HL-60/S4 (cell line): ENCODE data around the gene TRIM17.

ENCODE experiments used
- in situ Hi-C: fragments of 300-500 bp; cut with MboI; formaldehyde crosslinking; loops from 2 replicates; pipeline ENCODE4 v1.14.3; 2022; ENCODE audit warnings: low sequenced_read_pairs

Gene TRIM17

DNA sequence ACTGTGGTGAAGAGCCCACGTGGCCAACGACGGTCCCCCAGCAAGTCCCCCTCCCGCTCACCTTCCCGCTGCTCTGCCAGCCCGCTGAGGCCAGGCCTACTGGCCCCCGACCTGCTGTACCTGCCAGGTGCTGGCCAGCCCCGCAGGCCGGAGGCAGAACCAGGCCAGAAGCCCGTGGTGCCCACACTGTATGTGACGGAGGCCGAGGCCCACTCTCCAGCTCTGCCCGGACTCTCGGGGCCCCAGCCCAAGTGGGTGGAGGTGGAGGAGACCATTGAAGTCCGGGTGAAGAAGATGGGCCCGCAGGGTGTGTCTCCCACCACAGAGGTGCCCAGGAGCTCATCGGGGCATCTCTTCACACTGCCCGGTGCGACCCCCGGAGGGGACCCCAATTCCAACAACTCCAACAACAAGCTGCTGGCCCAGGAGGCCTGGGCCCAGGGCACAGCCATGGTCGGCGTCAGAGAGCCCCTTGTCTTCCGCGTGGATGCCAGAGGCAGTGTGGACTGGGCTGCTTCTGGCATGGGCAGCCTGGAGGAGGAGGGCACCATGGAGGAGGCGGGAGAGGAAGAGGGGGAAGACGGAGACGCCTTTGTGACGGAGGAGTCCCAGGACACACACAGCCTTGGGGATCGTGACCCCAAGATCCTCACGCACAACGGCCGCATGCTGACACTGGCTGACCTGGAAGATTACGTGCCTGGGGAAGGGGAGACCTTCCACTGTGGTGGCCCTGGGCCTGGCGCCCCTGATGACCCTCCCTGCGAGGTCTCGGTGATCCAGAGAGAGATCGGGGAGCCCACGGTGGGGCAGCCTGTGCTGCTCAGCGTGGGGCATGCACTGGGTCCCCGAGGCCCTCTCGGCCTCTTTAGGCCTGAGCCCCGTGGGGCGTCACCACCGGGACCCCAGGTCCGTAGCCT, 56.8 kb downstream of the TRIM17 start:
- in situ Hi-C loops, result no loop called here

- in situ Hi-C loops, result no loop called here
Observed at GRCh38 chr1:228358764-228359612, 57.7 kb downstream of the TRIM17 start.

DNA sequence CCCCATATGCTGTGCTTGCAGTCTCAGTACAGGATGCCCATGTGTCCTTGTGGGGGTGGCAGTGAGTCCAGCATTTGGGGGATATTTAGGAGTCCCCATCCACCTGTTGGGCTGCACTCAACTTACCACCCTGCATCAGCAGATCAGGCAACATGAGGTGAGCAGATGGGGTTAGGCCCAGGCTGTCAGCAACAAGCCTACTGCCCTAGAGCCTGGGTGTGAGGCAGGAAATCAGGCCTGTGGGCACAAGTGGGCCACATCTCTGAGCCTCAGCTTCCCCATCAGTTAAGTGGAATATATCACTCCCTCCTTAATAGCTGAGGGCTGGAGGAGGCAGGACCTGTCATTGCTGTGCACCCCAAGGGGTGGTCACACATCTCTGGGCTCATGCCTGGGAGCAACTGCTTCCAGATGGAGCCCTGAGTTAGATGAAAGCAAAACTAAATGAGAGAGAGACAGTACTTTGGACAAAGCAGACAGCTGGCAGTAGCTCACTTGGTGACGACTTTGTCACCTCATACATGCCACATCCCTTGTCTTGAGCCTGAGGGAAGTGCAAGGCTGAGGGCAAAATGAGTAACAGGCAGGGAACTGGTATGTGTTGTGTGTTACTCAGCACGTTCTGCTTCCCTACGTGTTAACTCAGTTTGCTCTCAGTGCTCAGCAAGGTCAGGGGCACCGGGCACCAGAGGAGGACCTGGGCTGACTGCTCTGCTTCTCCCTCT, 58.5 kb downstream of the TRIM17 start:
- in situ Hi-C loops, result no loop called here
